ENCODE results near the gene ZSCAN16.

Gene ZSCAN16

DNA sequence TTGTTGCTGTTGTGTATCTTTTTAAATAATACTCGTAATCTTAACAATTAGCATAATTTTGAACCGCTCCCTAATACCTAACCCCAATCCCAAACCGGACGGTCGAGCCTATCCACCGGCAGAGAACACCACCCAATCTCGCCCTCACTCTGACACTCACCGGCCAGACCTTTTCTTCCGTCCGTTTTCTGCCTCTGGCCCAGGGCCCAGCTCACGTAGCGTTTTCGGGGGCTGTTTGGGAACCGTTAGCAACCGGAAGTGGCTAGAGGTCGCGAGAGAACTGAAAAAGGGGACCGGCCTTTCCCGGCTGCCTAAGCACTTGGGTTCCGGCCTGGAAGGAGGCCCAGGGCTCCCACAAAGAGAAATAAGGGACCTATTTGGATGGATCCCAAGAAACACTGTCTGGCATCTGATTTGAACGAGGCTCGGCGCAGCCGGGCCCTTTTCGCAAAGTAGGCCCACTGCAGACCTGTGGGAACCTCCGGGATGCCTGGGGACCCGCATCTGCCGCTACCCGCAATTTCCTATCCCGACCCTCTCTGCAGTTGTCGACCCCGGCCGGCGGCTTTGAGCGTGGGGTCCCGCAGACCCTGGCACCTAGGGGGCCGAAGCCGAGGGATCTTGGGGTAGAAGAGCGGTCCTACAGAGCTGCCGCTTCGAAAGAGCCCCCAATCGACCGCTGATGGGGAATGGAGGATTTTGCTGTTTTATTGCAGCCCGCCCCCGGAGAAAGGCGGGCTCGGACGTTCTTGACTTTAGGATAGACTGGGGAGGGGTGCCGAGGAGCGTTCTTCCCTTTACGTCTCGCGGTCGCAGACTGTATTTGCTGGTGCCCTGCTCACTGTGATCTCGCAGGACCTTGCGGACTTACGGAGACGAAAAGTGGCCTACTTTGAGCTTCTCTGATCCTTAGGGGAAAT is 12.4 kb downstream of the ZSCAN16 start:
- Mint-ChIP-seq H3K9me3 (no peaks in the 10 kb centered on the region), H3K4me3 (peak overlapping the region; percentile 94 to 97), H3K4me1 (ENCODE audit: low read depth in 2 of 2) (peaks cover 48 to 64% of the 10 kb centered on the region in 2 donors), H3K27ac (peak overlapping the region; percentile 99 to 100), H3K27me3 (no peaks in the 10 kb centered on the region), H3K36me3 (ENCODE audit: insufficient read depth) (peaks cover 22% of the 10 kb centered on the region)
- ATAC-seq (replicated peaks) (peak; percentile 51), DNase-seq (peak; percentile 68 to 77 (median 69))

DNA sequence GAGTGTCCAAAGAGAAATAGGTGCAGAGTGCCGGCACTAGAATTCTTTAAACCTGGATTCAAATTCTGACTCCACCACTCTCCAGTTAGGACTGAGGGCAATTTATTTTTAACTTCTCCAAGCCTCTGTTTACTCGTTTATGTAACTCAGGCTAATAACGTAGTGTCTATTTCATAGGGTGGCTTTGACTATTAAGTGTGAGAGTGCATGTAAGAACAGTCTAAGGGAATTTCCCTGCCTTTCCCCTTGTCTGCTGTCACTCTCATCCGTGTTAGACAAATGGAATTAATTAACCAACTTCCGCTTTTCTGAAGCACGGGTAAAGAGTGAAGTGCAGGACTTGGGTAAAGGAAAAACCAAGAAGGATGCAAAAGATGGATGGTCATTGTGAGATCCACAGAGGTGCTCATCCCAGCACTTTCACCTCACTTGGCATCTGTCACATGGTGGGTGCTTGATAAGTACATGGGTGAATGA is 13.1 kb downstream of the ZSCAN16 start:
- Mint-ChIP-seq H3K4me3 (peak overlapping the region; percentile 94 to 97), H3K9me3 (no peaks in the 10 kb centered on the region), H3K36me3 (ENCODE audit: insufficient read depth) (peaks cover 22% of the 10 kb centered on the region), H3K27ac (peak overlapping the region; percentile 99 to 100), H3K4me1 (ENCODE audit: low read depth in 2 of 2) (peaks cover 50 to 70% of the 10 kb centered on the region in 2 donors), H3K27me3 (no peaks in the 10 kb centered on the region)
- peak; percentile 55 for ATAC-seq (replicated peaks)
- DNase-seq = peak in 1 of 3 experiments; percentile 19

DNA sequence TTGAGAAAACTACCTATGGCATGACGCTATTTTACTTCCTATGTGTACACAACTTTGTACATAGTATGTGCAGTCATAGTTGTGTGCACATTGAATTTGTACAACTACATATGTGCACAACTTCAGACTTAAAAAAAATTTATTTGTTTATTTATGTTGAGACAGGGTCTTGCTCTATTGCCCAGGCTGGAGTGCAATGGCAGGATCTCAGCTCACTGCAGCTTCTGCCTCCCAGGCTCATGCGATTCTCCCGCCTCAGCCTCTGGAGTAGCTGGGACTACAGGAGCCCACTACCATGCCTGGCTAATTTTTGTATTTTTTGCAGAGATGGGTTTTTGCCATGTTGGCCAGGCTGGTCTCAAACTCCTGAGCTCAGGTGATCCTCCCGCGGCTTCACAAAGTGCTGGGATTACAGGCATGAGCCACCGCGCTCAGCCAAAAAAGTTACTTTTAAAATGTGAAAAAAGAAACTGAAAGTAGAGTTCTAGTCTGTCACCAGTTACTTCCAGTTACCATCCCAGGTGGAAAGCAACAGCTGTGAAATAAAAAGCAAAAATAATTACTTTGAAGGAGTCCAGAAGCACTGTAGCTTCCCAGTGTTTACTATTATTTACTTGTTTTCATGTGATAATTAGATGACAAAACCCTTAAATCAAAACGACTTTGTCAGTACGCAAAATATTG is 15.6 kb downstream of the ZSCAN16 start:
- ATAC-seq (replicated peaks) = no peak
- Mint-ChIP-seq H3K36me3 (ENCODE audit: insufficient read depth) (peaks cover 22% of the 10 kb centered on the region), H3K4me3 (peak overlapping the region; percentile 95 to 97), H3K4me1 (ENCODE audit: low read depth in 2 of 2) (peaks cover 45 to 66% of the 10 kb centered on the region in 2 donors), H3K27ac (peak overlapping the region; percentile 97 to 98), H3K27me3 (no peaks in the 10 kb centered on the region), H3K9me3 (no peaks in the 10 kb centered on the region)
- DNase-seq = no peak

DNA sequence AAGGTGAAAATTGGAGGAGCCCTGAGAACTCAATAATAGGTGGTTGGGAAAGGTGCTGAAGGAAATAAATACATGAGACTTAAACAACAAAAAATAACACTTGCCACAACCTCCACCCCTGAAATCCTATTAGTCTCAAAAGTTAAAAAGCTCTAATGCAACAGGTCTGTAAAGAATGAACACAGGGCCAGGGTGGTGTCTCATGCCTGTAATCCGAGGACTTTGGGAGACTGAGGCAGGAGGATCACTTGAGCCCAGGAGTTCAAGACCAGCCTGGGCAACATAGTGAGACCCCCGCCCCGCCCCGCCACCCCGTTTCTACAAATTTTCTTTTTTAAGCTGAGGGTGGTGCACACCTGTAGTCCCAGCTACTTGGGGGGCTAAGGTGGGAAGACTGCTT is 16.2 kb downstream of the ZSCAN16 start:
- H3K4me1 Mint-ChIP-seq (ENCODE audit: low read depth in 2 of 2) = peaks cover 40 to 67% of the 10 kb centered on the region in 2 donors
- H3K27ac Mint-ChIP-seq = peak overlapping the region; percentile 97 to 98
- H3K9me3 Mint-ChIP-seq = no peaks in the 10 kb centered on the region
- ATAC-seq (replicated peaks) (no peak), DNase-seq (no peak)
- peak overlapping the region; percentile 95 to 97 for H3K4me3 Mint-ChIP-seq
- H3K27me3 Mint-ChIP-seq = no peaks in the 10 kb centered on the region
- H3K36me3 Mint-ChIP-seq (ENCODE audit: insufficient read depth) = peaks cover 22% of the 10 kb centered on the region

DNA sequence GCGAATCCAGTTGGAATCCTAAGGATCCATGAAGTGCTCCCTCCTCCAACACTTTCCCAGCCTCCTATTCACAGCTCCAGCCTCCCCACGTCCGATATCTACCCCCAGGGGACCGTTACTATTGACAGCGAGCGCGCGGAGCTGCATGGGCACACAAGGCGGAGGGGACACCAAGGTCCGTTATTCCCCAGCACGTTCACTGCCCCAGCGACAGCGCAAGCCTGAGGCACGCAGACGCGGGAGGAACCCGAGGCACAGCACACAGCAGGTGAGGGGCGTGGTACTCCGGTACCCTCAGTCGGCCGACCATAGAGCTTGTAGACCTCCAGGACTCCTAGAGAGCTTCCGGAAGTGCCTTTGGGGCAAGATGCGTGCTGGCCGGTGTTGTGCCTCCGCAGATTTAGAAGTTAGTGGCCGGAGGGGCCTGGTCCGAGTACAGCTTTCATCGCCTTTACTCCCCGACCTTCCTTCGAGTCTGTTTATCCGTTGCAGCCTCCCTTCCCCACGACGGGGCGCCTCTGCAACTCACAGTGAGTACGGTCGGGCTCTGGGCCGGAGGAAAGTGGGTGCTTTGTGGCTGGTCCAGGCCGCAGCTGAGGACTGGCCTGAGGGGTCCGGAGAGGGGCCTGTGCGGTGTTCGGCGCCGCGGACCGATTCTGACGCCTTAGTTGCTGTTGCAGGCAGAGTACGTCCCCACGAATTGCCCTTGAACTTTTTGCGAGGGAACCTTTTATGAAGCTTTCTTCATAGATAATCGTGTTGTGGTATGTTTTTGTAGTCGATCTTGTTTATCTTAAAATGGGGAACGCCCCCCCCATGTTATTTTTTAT is 17.3 kb downstream of the ZSCAN16 start, which contains the start of gene ZKSCAN8:
ZKSCAN8 (plus strand) TSS at position 384 of the 830 bp plus-strand sequence. CDS start 6,525 bp downstream, outside the sequence.
- DNase-seq (peak; percentile 70 to 77 (median 73)), ATAC-seq (replicated peaks) (peak; percentile 81)
- H3K36me3 Mint-ChIP-seq (ENCODE audit: insufficient read depth) = peaks cover 19% of the 10 kb centered on the region
- no peaks in the 10 kb centered on the region for H3K9me3 Mint-ChIP-seq
- peaks cover 34 to 58% of the 10 kb centered on the region in 2 donors for H3K4me1 Mint-ChIP-seq (ENCODE audit: low read depth in 2 of 2)
- peak within 1 kb of the TSS; percentile 95 to 97 for H3K4me3 Mint-ChIP-seq
- H3K27ac Mint-ChIP-seq = peak within 1 kb of the TSS; percentile 97 to 98
- H3K27me3 Mint-ChIP-seq = no peaks in the 10 kb centered on the region

DNA sequence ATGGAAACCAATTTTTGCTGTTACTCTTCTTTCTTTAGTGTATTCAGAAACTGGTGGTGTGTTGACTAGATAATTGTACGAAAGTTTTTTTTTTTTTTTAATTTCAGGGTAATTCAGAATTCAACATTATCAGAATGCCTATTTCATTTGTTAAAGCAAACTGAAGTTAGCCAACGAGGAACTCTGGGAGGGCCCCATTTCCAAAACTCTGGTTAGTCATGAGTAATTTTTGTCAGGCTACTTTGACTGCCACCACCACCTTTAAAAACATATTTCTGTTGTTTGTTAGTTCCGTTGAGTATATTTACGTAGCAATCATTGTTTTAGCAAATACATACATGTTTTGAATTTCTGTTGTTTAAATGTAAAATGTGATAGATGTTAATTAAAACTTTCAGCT is 18.0 kb downstream of the ZSCAN16 start:
- no peaks in the 10 kb centered on the region for H3K9me3 Mint-ChIP-seq
- no peaks in the 10 kb centered on the region for H3K27me3 Mint-ChIP-seq
- DNase-seq (no peak), ATAC-seq (replicated peaks) (no peak)
- H3K4me1 Mint-ChIP-seq (ENCODE audit: low read depth in 2 of 2) = peaks cover 31 to 55% of the 10 kb centered on the region in 2 donors
- H3K4me3 Mint-ChIP-seq = peak overlapping the region; percentile 95 to 97
- peaks cover 14% of the 10 kb centered on the region for H3K36me3 Mint-ChIP-seq (ENCODE audit: insufficient read depth)
- H3K27ac Mint-ChIP-seq = peak overlapping the region; percentile 97 to 98

DNA sequence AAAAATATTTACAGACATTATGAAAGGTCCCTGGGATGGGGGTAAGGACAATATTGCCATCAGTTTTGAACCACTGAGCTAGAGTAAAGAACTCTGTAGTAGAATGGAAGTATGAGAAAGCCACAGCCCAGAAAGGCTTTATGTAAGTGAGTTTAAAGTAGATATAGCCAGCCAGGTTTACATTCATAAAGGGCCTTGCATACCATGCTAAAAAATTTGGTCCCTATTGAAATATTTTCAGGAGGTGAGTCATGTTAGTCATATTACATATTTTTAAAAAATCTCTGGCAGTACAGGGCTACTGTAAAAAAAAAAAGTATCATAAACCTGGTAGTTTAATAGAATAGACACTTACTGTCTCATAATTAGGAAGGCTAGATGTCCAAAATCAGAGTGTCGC is 20.8 kb downstream of the ZSCAN16 start:
- no peak overlapping the region for H3K27ac Mint-ChIP-seq
- no peak for DNase-seq
- H3K4me3 Mint-ChIP-seq = no peak overlapping the region
- ATAC-seq (replicated peaks) = no peak
- H3K9me3 Mint-ChIP-seq = no peaks in the 10 kb centered on the region
- H3K36me3 Mint-ChIP-seq (ENCODE audit: insufficient read depth) = peaks cover 34% of the 10 kb centered on the region
- H3K27me3 Mint-ChIP-seq = no peaks in the 10 kb centered on the region
- H3K4me1 Mint-ChIP-seq (ENCODE audit: low read depth in 2 of 2) = peaks cover 29 to 48% of the 10 kb centered on the region in 2 donors

DNA sequence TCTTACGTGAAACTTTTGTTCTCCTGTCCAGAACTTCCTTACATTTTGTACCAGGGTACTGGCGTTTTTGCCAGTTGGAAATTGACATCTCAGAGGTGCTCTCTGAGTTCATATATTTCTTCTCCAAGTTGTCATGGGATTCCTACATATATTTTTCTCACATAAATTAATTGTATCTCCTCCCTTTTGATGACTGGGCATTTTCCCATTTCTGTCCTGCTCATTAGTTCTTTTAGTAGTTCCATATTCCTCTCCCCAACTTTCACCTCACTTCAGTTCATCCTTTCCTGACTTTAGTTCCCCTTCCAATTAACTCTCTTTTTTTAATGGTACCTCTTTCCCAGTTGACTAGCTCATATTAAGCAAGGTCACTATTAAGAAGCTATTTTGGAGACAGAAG is 28.1 kb downstream of the ZSCAN16 start:
- peak overlapping the region in 1 of 2 donors; percentile 22 for H3K27ac Mint-ChIP-seq
- peaks cover 7% of the 10 kb centered on the region in 2 donors for H3K4me1 Mint-ChIP-seq (ENCODE audit: low read depth in 2 of 2)
- no peak overlapping the region for H3K4me3 Mint-ChIP-seq
- H3K9me3 Mint-ChIP-seq = no peaks in the 10 kb centered on the region
- no peak for ATAC-seq (replicated peaks)
- peaks cover 72% of the 10 kb centered on the region for H3K36me3 Mint-ChIP-seq (ENCODE audit: insufficient read depth)
- H3K27me3 Mint-ChIP-seq = no peaks in the 10 kb centered on the region
- no peak for DNase-seq

DNA sequence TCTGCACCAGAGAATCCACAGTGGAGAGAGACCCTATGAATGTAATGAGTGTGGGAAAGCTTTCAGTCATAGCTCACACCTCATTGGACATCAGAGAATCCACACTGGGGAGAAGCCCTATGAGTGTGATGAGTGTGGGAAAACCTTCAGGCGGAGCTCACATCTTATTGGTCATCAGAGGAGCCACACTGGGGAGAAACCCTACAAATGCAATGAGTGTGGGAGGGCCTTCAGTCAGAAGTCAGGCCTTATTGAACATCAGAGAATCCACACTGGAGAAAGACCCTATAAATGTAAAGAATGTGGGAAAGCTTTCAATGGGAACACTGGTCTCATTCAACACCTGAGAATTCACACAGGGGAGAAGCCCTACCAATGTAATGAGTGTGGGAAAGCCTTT is 29.1 kb downstream of the ZSCAN16 start:
- DNase-seq = no peak
- H3K36me3 Mint-ChIP-seq (ENCODE audit: insufficient read depth) = peaks cover 64% of the 10 kb centered on the region
- no peaks in the 10 kb centered on the region for H3K27me3 Mint-ChIP-seq
- peaks cover 3% of the 10 kb centered on the region in 2 donors for H3K4me1 Mint-ChIP-seq (ENCODE audit: low read depth in 2 of 2)
- H3K27ac Mint-ChIP-seq = no peak overlapping the region
- no peak overlapping the region for H3K4me3 Mint-ChIP-seq
- no peaks in the 10 kb centered on the region for H3K9me3 Mint-ChIP-seq
- ATAC-seq (replicated peaks) = no peak

DNA sequence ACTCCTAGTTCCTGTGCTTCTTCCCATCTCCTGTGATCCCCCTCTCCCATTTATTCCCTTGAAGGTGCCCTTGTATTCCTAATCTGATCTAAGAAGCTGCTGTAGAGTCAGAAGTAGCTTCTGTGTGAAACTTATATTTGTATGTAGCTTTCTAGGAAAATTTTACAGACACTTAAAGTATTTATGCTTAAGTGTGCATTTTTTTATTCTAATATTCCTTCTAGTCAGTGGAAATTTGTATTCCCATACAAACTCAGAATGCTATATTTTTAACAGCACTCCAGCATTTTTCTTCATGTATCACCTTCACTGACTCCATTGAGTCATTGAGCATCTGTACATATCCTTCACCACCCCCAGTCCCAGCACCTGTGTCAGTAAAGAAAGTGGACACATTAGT is 29.9 kb downstream of the ZSCAN16 start:
- H3K4me1 Mint-ChIP-seq (ENCODE audit: low read depth in 2 of 2) = peaks cover under 1 to 2% of the 10 kb centered on the region in 2 donors
- peaks cover 56% of the 10 kb centered on the region for H3K36me3 Mint-ChIP-seq (ENCODE audit: insufficient read depth)
- H3K27me3 Mint-ChIP-seq = no peaks in the 10 kb centered on the region
- no peaks in the 10 kb centered on the region for H3K9me3 Mint-ChIP-seq
- no peak overlapping the region for H3K4me3 Mint-ChIP-seq
- ATAC-seq (replicated peaks) = no peak
- no peak for DNase-seq
- H3K27ac Mint-ChIP-seq = no peak overlapping the region

DNA sequence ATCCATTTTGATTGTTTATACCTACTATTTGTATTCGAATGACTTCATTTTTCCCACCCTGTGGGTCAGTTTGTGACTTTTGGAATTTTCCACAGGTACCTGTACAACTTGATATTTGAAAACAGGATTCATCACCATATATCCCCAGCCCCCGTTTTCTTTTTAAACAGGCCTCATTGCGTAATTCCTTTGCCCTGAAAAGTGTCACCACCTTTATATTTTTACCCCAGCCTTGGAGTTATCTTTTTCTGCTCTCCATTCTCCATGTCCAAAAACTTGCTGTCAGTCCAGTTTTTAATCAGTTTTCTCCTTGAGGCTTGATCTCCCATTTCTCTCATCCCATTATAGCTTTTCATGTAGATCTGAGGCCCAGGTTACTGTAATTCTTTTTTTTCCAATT is 33.9 kb downstream of the ZSCAN16 start:
- no peak overlapping the region for H3K27ac Mint-ChIP-seq
- ATAC-seq (replicated peaks) (no peak), DNase-seq (no peak)
- H3K4me1 Mint-ChIP-seq (ENCODE audit: low read depth in 2 of 2) = peaks cover 8 to 11% of the 10 kb centered on the region in 2 donors
- peaks cover 19% of the 10 kb centered on the region for H3K36me3 Mint-ChIP-seq (ENCODE audit: insufficient read depth)
- H3K4me3 Mint-ChIP-seq = no peak overlapping the region
- H3K27me3 Mint-ChIP-seq = no peaks in the 10 kb centered on the region
- no peaks in the 10 kb centered on the region for H3K9me3 Mint-ChIP-seq

DNA sequence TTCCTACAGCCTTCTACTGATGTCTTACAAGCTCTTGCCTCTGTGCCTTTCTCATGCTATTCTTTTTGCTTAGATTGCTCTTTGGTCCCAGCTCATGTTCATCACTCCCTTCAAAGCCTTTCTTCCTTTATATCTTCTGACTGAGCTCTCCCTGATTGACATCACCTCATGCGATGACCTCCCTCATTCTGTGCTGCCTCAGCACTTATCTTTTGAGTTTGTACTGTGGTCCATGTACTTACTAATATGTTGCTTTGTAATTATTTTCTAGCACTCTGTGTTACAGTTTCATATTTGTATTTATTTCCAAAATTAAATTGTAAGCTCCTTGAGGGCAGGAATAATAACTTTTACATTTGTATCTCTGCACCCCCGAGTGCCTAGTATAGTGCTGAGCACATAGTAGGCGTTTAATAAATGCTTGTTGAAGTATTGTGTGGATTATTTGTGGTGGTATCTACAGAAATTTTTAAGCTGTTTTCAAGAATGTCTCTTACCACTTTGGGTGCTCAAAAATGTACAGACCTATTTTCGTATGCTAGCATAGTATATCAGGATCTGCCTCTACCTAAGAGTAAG is 34.7 kb downstream of the ZSCAN16 start:
- Mint-ChIP-seq H3K4me3 (no peak overlapping the region), H3K4me1 (ENCODE audit: low read depth in 2 of 2) (peaks cover 8 to 11% of the 10 kb centered on the region in 2 donors), H3K27ac (no peak overlapping the region), H3K27me3 (no peaks in the 10 kb centered on the region), H3K9me3 (no peaks in the 10 kb centered on the region), H3K36me3 (ENCODE audit: insufficient read depth) (peaks cover 14% of the 10 kb centered on the region)
- DNase-seq (no peak), ATAC-seq (replicated peaks) (no peak)
